ENCODE measurements around the gene VPS33B.

GRCh38 chr15:90960298-90961091, 61.9 kb downstream of the VPS33B start:
- TF ChIP-seq EZH2 (IDR thresholded peaks at IDR 0.05) (no peak), POLR2AphosphoS5 (IDR thresholded peaks at IDR 0.05; ENCODE audit: borderline replicate concordance, low read depth, low read length) (no peak; the same call in 1 of the 2 replicates), FOXP2 (optimal IDR thresholded peaks at IDR 0.05; ENCODE audit: control extremely low read depth, extremely low read length, insufficient read depth) (no peak)

Measured in SK-N-MC (cell line).